H1 (cell line): Measurements from ENCODE around the gene DOCK8. TPM values are rescaled to one million over a fixed set of nuclear protein-coding genes. Genes with fewer than 3 reads are reported as not detected.

ENCODE experiments used
- CTCF ChIA-PET: fragments of 300-600 bp; sonication (Branson Sonifier 250); formaldehyde crosslinking; loops from one replicate; lab custom pipeline; 2021; ENCODE audit not compliant: partially characterized antibody; lab: Charles Lee
- POLR2A ChIA-PET: fragments of 300-600 bp; sonication (Branson Sonifier 250); formaldehyde crosslinking; loops from one replicate; lab custom pipeline; 2021; ENCODE audit warnings: inconsistent platforms; ENCODE audit not compliant: partially characterized antibody; lab: Charles Lee
- DNase-seq, 2 experiments: peaks; one replicate each; pipeline versions ENCODE4 v3.0.0 to v3.0.0-alpha.2; 2010 to 2022; ENCODE audit warnings: low spot score in 2 of 2, low read depth in 1 of 2, mixed read lengths in 1 of 2
- FAIRE-seq: peaks from 2 replicates; lab custom pipeline; 2011; peaks lifted over from hg19 to GRCh38; lab: Jason Lieb, UNC
- H2AFZ ChIP-seq: 2 replicates; pipeline ENCODE4 v1.8.1; 2012; ENCODE audit warnings: low read length, inconsistent platforms
- H2AK5ac ChIP-seq: 2 replicates; pipeline ENCODE4 v1.6.1; 2013; ENCODE audit warnings: low read depth, low read length
- H2BK120ac ChIP-seq: replicated peaks from 2 replicates; pipeline ENCODE3; 2013; ENCODE audit warnings: low read depth, low read length, inconsistent platforms
- H2BK12ac ChIP-seq: 2 replicates; pipeline ENCODE4 v1.6.1; 2013; ENCODE audit warnings: low read depth, low read length
- H2BK15ac ChIP-seq: 2 replicates; pipeline ENCODE4 v1.6.1; 2013; ENCODE audit warnings: low read length
- H2BK20ac ChIP-seq: 2 replicates; pipeline ENCODE4 v1.6.1; 2013; ENCODE audit warnings: low read length
- H2BK5ac ChIP-seq: 2 replicates; pipeline ENCODE4 v1.6.1; 2013; ENCODE audit warnings: low read depth, low read length
- H3K14ac ChIP-seq: 2 replicates; pipeline ENCODE4 v1.6.1; 2013; ENCODE audit warnings: inconsistent platforms; ENCODE audit not compliant: insufficient read length
- H3K18ac ChIP-seq: 2 replicates; pipeline ENCODE4 v1.6.1; 2013; ENCODE audit warnings: low read length; ENCODE audit errors: extremely low read depth
- H3K23ac ChIP-seq: 2 replicates; pipeline ENCODE4 v1.6.1; 2013; ENCODE audit warnings: inconsistent platforms; ENCODE audit not compliant: insufficient read length
- H3K23me2 ChIP-seq: 2 replicates; pipeline ENCODE4 v1.6.1; 2013; ENCODE audit warnings: low read depth, low read length
- H3K27ac ChIP-seq: 2 replicates; pipeline ENCODE4 v1.6.1; 2011; ENCODE audit warnings: low read depth, low read length, inconsistent platforms
- H3K27me3 ChIP-seq, 4 experiments: replicated peaks in 1 of 4; 1 replicate in 1 of 4; 2 replicates in 3 of 4; pipeline versions ENCODE4 v1.6.1 to v1.8.1; 2011 to 2013; ENCODE audit warnings: low read length in 3 of 4, mild to moderate bottlenecking in 3 of 4, inconsistent platforms in 2 of 4, mixed read lengths in 2 of 4, moderate library complexity in 1 of 4; ENCODE audit not compliant: control insufficient read depth in 3 of 4, insufficient read depth in 3 of 4; ENCODE audit errors: extremely low read depth in 1 of 4
- H3K36me3 ChIP-seq, 4 experiments: 2 replicates each; pipeline versions ENCODE4 v1.6.1 to v1.8.1; 2011 to 2013; ENCODE audit warnings: mild to moderate bottlenecking in 4 of 4, low read length in 3 of 4, moderate library complexity in 2 of 4, control low read depth in 1 of 4, inconsistent platforms in 1 of 4; ENCODE audit not compliant: insufficient read depth in 4 of 4, control insufficient read depth in 2 of 4
- H3K4ac ChIP-seq: replicated peaks from 2 replicates; pipeline ENCODE3; 2013; ENCODE audit warnings: low read length, low read depth, mixed read lengths, inconsistent platforms; ENCODE audit not compliant: insufficient read length
- H3K4me1 ChIP-seq, 4 experiments: replicated peaks in 1 of 4; 1 replicate in 1 of 4; 2 replicates in 3 of 4; pipeline versions ENCODE4 v1.6.1 to v1.8.1; 2011 to 2013; ENCODE audit warnings: low read length in 3 of 4, inconsistent platforms in 2 of 4, mixed read lengths in 1 of 4; ENCODE audit not compliant: insufficient read depth in 4 of 4, control insufficient read depth in 3 of 4
- H3K4me2 ChIP-seq, 2 experiments: 2 replicates each; pipeline versions ENCODE4 v1.6.1 to v1.8.1; 2011 to 2013; ENCODE audit warnings: low read depth in 2 of 2, low read length in 2 of 2, control low read depth in 1 of 2, inconsistent platforms in 1 of 2, mild to moderate bottlenecking in 1 of 2; ENCODE audit not compliant: insufficient read depth in 1 of 2
- H3K4me3 ChIP-seq, 4 experiments: fragments of 200-600, 300-600 bp in 1 of 4; sonication (generic), shearing (Covaris generic), sonication (Bioruptor Twin) in 1 of 4; 2 replicates each; pipeline versions ENCODE4 v1.5.1 to v1.8.1; 2011 to 2016; ENCODE audit warnings: low read length in 4 of 4, low read depth in 3 of 4, control low read depth in 2 of 4, inconsistent platforms in 2 of 4, mild to moderate bottlenecking in 2 of 4, mixed read lengths in 1 of 4, moderate library complexity in 1 of 4; ENCODE audit not compliant: insufficient read depth in 2 of 4; ENCODE audit errors: extremely low read depth in 1 of 4
- H3K56ac ChIP-seq: replicated peaks from 2 replicates; pipeline ENCODE3; 2013; ENCODE audit warnings: low read depth, mild to moderate bottlenecking, mixed read lengths, low read length, inconsistent platforms; ENCODE audit not compliant: insufficient read length
- H3K79me1 ChIP-seq: 2 replicates; pipeline ENCODE4 v1.6.1; 2013; ENCODE audit warnings: low read depth, low read length, control low read depth
- H3K79me2 ChIP-seq, 2 experiments: 2 replicates each; pipeline versions ENCODE4 v1.6.1 to v1.8.1; 2012 to 2013; ENCODE audit warnings: low read length in 2 of 2, mild to moderate bottlenecking in 2 of 2, inconsistent platforms in 1 of 2; ENCODE audit not compliant: insufficient read depth in 2 of 2, control insufficient read depth in 1 of 2
- H3K9ac ChIP-seq, 4 experiments: replicated peaks in 1 of 4; 1 replicate in 1 of 4; 2 replicates in 3 of 4; pipeline versions ENCODE4 v1.6.1 to v1.8.1; 2011 to 2013; ENCODE audit warnings: low read depth in 3 of 4, low read length in 3 of 4, control low read depth in 2 of 4, mild to moderate bottlenecking in 2 of 4, moderate library complexity in 2 of 4, inconsistent platforms in 1 of 4; ENCODE audit errors: extremely low read depth in 1 of 4
- H3K9me3 ChIP-seq, 2 experiments: 2 replicates each; pipeline versions ENCODE4 v1.6.1 to v1.8.1; 2012 to 2013; ENCODE audit warnings: mild to moderate bottlenecking in 2 of 2, moderate library complexity in 2 of 2, control low read depth in 1 of 2, inconsistent platforms in 1 of 2, low read depth in 1 of 2, low read length in 1 of 2, mixed read lengths in 1 of 2; ENCODE audit not compliant: insufficient read depth in 2 of 2
- H4K20me1 ChIP-seq, 2 experiments: replicated peaks in 1 of 2; 2 replicates each; pipeline versions ENCODE3 to v1.8.1; 2011 to 2013; ENCODE audit warnings: inconsistent platforms in 2 of 2, low read length in 2 of 2, mild to moderate bottlenecking in 1 of 2; ENCODE audit not compliant: insufficient read depth in 2 of 2, control insufficient read depth in 1 of 2
- H4K5ac ChIP-seq: 2 replicates; pipeline ENCODE4 v1.6.1; 2013; ENCODE audit warnings: low read length, low read depth, mixed read lengths, inconsistent platforms; ENCODE audit not compliant: insufficient read length
- H4K8ac ChIP-seq: 2 replicates; pipeline ENCODE4 v1.8.0; 2013; ENCODE audit warnings: mild to moderate bottlenecking, moderate library complexity, low read length, inconsistent platforms; ENCODE audit not compliant: insufficient read depth; ENCODE audit errors: extremely low read depth
- H4K91ac ChIP-seq: replicated peaks from 2 replicates; pipeline ENCODE3; 2013; ENCODE audit warnings: low read length, mixed read lengths, inconsistent platforms; ENCODE audit not compliant: insufficient read length
- ASH2L ChIP-seq: fragments of 200-600, 300-600 bp; sonication (generic); IDR thresholded peaks from one replicate; pipeline ENCODE4 v1.7.1; 2017; ENCODE audit warnings: low read length
- KDM5A ChIP-seq: fragments of 200-600 bp; IDR thresholded peaks from 2 replicates; pipeline ENCODE4 v1.7.1; 2012; ENCODE audit warnings: mild to moderate bottlenecking, low read length, inconsistent platforms, mixed read lengths
- WGBS, 2 experiments: shearing (Covaris generic) in 1 of 2; methylation state at CpG; one replicate each; pipeline versions ENCODE4 v1.1.6 to v1.1.7; 2013 to 2015; ENCODE audit warnings: low lambda C conversion rate in 2 of 2, mixed read lengths in 2 of 2, inconsistent platforms in 1 of 2, low coverage in 1 of 2, missing lambda C conversion rate in 1 of 2; ENCODE audit not compliant: insufficient replicate concordance in 2 of 2, insufficient coverage in 1 of 2, insufficient read length in 1 of 2; ENCODE audit errors: extremely low coverage in 1 of 2, missing lambda C conversion rate in 1 of 2; 5-methylcytosine and 5-hydroxymethylcytosine counted together
- polyA plus RNA-seq, 7 experiments: library from polyadenylated mRNA; depleted of rRNA in 3 of 7; stranded (reverse) in 5 of 7; unstranded in 2 of 7; fragments of >200 nt in 5 of 7; fragments of 200-250 nt in 2 of 7; gene quantifications; 1 replicate in 5 of 7; 2 replicates in 1 of 7; 4 replicates in 1 of 7; pipeline versions ENCODE4 v1.2.1 to v1.2.3, GENCODE V29; 2011 to 2013; ENCODE audit warnings: missing spikeins in 2 of 7, mixed read lengths in 2 of 7
- total RNA-seq: library from RNA; stranded (reverse); fragmentation: NEBNext Ultra II Directional; extraction: Animal tissue kit (Norgen Biotek cat#: 25700); gene quantifications from 2 replicates; pipeline ENCODE4 v1.2.1, GENCODE V29; 2021
- TF ChIP-seq, protein P1 (sequence below): IDR thresholded peaks from 2 replicates; pipeline ENCODE4 v1.6.1; 2012; ENCODE audit warnings: low read length, inconsistent platforms

The DOCK8 gene
- total and polyA plus RNA-seq, 2 of the 8 experiments (the other 6 are each of a cell fraction or from before 2014, with no cell fraction given) = 0.57 to 2.0 TPM

DNA sequence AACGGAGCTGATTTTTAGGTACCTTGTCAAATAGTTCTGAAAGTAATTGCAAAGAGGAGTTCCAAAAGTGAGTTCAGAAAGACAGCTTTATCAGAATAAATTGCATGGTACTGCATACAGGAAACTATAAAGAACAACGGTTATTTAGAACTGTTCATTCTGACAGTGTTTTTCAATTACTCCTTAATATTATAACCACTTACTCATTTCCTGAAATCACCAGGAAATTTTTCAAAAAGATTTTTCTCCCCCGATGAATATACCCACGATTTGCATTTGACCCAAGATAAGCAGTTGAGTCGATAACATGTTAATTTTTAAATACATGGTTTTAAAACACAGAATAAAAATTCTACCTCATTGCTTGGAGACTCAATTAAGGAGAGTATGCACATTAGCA is 9.4 kb downstream of the DOCK8 start:
- Histone ChIP-seq H4K20me1 (no peaks in the 10 kb centered on the region), H4K91ac (no peak overlapping the region), H2AK5ac (no peak overlapping the region), H3K27me3 (no peaks in the 10 kb centered on the region), H3K14ac (no peak overlapping the region), H4K8ac (no peak overlapping the region), H3K23ac (no peak overlapping the region), H3K4me3 (no peak overlapping the region), H2BK20ac (no peak overlapping the region), H2BK120ac (no peak overlapping the region), H3K56ac (no peak overlapping the region), H3K23me2 (no peaks in the 10 kb centered on the region), H3K27ac (no peak overlapping the region), H3K79me1 (no peaks in the 10 kb centered on the region), H3K4ac (no peak overlapping the region), H2AFZ (no peak overlapping the region), H3K79me2 (no peaks in the 10 kb centered on the region), H3K9me3 (no peaks in the 10 kb centered on the region), H2BK12ac (no peak overlapping the region), H2BK15ac (no peak overlapping the region), H4K5ac (no peak overlapping the region), H3K4me2 (no peak overlapping the region), H2BK5ac (no peak overlapping the region), H3K4me1 (no peaks in the 10 kb centered on the region), H3K9ac (no peak overlapping the region), H3K36me3 (no peaks in the 10 kb centered on the region), H3K18ac (no peak overlapping the region)
- 92% methylated on average over 5 of the region's 5 CpGs; no CpG with 5 or more reads in 1 of the 2 experiments for whole genome bisulfite sequencing, 2 experiments
- CTCF ChIA-PET = no interaction called here
- POLR2A ChIA-PET = interaction anchor here (0.9 to 2.1 kb wide), 2 partner anchors 9 to 280 kb away, joined by 3 to 5 read pairs; partner anchors contain the start of genes DOCK8 and KANK1
- DNase-seq = no peak
- FAIRE-seq = no peak
- no peak for TF ChIP-seq KDM5A
- TF ChIP-seq, protein P1, sequence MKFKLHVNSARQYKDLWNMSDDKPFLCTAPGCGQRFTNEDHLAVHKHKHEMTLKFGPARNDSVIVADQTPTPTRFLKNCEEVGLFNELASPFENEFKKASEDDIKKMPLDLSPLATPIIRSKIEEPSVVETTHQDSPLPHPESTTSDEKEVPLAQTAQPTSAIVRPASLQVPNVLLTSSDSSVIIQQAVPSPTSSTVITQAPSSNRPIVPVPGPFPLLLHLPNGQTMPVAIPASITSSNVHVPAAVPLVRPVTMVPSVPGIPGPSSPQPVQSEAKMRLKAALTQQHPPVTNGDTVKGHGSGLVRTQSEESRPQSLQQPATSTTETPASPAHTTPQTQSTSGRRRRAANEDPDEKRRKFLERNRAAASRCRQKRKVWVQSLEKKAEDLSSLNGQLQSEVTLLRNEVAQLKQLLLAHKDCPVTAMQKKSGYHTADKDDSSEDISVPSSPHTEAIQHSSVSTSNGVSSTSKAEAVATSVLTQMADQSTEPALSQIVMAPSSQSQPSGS = no peak
- TF ChIP-seq ASH2L = no peak
